Left ventricle myocardium superior (tissue), 1 donor: ENCODE data around the gene DUOX2. TPM values are rescaled to one million over a fixed set of nuclear protein-coding genes. Genes with fewer than 3 reads are reported as not detected.

Experiments
- total RNA-seq: library from RNA; stranded (reverse); fragmentation: NEBNext Ultra II Directional; extraction: Animal tissue kit (Norgen Biotek cat#: 25700); gene quantifications from one replicate; pipeline ENCODE4 v1.2.1, GENCODE V29; 2021
- donor health status: DM: no; HTN: yes; CAD: no; lungs with severe emphysema.

Gene DUOX2
- total RNA-seq, 1 donor from 2014 or later: 0.05 TPM

Other genes with a start within 250 kb of the DUOX2 start
- gene TERB2, start 157.5 kb downstream of the DUOX2 start, total RNA-seq: not detected
- 13.6 TPM for gene SORD, start 91.0 kb downstream of the DUOX2 start, total RNA-seq
- not detected for gene DUOXA2, start 154 bp upstream of the DUOX2 start, total RNA-seq
- 0.59 TPM for gene DUOXA1, start 15.7 kb upstream of the DUOX2 start, total RNA-seq
- gene DUOX1, start 15.8 kb upstream of the DUOX2 start, total RNA-seq: 0.50 TPM
- 5.0 TPM for gene SHF, start 73.8 kb upstream of the DUOX2 start, total RNA-seq
- not detected for gene SLC28A2, start 138.1 kb upstream of the DUOX2 start, total RNA-seq